GM19328 (cell line): ENCODE results near the gene C6orf15.

Source experiments
- ATAC-seq: cut with Tn5 transposase; IDR thresholded peaks from one replicate; pipeline ENCODE4 v1.9.1; 2021; ENCODE audit warnings: mild to moderate bottlenecking, moderate library complexity; ENCODE audit not compliant: unreplicated experiment

C6orf15 gene

DNA sequence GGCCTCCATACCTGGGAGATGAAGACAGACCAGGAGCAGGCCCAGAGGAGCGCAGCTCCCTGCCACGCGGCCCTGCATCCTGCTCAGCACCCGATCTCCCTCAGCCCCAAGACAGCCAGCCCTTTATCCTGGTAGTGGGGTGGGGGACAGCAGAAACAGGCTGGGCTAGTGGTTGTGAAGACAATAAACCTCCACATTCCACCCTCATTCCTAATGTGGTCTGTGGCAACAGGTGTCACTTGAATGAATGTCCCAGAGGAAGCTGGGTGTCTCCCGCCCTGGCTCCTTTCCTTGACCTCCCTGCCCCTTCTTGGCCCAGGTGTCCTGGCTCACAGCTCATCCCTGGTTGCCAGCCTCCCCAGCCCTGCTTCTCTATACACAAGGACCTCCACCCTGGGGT, at the start of gene C6orf15:
Gene C6orf15 (minus strand): TSS at position 98 of the 400 bp plus-strand sequence. CDS start 20 bp downstream, at position 78.
- ATAC-seq = no peak

DNA sequence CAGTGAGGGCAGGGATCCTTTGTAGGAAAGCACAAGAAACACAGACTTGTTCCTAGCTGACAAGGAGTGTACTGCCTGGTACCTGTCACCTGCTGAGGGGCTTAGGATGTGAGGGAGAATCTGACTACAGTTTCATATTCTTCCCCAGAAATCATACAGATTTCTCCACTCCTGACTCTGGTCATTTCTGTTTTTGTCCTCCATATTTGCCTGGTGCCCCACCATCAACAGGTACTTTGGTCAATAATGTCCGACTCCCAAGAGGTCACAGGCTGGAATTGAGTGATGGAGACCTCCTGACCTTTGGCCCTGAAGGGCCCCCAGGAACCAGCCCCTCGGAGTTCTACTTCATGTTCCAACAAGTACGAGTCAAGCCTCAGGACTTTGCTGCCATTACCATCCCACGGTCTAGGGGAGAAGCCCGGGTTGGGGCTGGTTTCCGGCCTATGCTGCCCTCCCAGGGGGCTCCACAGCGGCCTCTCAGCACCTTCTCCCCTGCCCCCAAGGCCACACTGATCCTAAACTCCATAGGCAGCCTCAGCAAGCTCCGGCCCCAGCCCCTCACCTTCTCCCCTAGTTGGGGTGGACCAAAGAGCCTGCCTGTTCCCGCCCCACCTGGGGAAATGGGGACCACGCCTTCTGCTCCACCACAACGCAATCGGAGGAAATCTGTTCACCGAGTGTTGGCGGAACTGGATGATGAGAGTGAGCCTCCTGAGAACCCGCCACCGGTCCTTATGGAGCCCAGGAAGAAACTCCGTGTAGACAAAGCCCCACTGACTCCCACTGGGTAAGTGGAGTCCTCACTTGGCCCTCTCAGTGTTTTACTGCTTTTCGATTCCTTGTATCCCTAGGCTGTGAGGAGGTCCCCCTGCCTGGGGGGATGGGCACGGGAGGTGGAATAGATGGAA, 49.1 kb upstream of the C6orf15 start:
- no peak for ATAC-seq

DNA sequence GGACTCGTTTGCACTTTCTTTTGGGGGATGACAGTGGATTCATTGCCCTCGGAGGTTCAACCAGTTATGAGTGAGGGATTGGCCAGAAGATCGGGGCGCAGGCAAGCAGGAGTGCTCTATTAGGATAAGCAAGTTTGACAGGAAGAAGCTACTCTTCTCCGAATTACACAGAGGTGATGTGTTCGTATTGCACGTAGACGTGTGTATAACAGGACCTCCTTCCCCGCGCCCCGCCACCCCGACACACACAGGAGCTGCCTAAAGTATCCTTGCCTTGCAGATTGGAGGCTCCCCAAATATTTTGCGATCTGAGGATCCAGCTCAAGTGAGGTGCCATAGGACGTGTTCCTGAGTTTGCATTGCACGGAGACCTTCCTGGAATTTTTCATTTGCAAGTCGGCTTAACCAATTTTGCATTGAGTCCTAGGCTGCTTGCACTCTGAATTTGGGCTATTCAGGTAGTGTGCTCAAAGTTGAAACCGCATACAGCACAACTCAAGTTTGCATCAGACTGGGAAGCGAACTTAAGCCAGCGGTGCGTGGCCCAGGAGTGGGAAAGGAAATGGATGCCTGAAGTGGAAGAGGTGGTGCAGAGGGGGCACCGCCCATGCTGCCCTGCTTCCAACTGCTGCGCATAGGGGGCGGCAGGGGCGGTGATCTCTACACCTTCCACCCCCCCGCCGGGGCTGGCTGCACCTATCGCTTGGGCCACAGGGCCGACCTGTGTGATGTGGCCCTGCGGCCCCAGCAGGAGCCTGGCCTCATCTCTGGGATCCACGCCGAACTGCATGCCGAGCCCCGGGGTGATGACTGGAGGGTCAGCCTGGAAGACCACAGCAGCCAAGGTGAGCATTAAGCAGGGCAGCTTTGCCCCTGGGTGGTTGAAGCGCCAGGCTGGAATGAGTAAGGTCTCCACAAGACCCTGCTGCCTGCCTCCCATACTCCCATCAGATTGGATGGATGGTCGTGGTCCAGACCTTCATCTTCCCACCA, 46.8 kb upstream of the C6orf15 start:
- no peak for ATAC-seq

DNA sequence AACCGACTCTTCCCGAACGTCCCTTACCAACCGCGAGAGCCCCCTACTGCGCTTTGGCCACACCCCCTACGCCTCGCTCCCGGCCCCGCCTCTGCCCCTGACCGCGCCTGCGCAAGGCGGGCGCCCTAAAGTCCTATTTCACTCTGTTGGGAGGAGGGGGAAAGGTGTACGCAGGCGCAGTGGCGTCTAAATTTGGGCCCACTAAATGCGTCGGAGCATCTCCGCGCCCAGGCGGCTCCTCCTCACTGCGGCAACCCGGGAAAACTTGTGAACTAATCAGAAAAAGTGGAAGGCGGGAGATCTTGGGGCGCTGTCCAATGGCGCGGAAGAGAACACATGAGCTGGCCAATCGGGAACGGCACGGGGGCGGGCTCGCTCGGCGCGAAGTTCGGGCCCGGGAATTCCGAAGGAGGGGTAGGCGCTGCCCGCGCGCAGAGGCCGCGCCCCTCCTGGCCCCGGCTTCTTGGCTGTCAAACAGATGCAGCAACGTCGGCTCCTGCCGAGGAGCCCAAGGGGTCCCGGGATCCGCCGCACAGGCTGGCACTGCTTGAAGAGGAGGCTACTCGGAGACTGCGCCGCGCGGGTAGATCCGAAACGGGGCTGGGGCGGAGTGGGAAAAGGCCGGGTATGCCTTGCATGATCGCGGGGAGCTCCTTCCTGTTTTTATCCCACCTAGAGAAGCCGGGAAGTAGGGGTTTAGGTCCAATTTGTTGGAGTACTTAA, 45.9 kb upstream of the C6orf15 start, which contains the start of gene TCF19:
Gene TCF19 (plus strand): TSS at position 450 of the 723 bp plus-strand sequence. CDS start 881 bp downstream, outside the sequence.
- ATAC-seq = peak; percentile 85

DNA sequence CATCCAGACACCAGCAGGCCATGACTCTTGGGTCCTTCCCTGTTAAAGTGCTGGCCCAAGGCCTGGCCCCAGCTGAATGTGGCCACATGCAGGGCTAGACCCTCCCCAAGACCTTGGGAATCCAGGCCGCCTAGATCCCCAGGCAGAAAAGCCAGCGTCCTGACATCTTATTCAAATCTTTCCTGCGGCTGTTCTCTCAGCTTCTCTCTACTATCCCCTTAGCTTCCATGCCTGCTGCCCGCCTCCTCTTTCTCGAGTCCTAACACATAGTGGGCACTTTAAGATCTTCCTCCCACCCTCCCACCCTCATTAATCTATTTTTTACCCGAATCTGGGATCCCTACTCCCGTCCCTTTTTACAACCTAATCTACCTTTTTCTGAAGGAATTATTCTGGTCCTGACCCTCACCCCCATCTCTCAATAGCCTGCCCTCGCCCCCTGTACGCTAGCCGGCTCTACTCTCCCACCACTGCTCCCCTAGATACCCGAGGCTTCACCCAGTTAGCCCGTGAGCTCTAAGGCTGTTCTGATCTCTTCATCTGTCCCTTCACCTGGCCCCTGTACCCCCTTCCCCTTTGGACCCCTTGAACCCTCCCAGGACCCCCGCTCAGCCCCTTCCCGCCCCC, 45.3 kb upstream of the C6orf15 start, which contains the start of gene CCHCR1:
Gene CCHCR1 (minus strand): TSS at position 290 of the 627 bp plus-strand sequence. CDS start 202 bp downstream, at position 88.
- no peak for ATAC-seq

DNA sequence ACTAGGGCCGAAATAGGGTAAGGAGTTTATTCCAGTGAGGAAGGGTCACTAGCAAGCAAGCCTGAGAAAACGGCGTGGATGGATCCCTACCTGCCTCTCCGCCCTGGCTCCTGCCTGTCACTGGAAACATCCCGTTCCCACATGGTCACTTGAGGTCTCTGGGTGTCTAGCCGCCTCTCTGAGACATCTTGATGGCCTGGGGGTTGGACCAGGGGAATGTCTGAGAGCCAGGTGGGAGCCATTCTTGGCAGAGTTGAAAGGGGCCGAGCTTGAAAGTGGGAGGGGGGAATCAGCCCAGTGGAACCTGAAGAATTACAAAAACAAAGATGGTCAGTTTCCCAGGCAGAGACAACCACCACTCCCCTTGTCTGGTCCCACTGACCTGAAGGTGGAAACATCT, 44.3 kb upstream of the C6orf15 start:
- ATAC-seq = no peak

DNA sequence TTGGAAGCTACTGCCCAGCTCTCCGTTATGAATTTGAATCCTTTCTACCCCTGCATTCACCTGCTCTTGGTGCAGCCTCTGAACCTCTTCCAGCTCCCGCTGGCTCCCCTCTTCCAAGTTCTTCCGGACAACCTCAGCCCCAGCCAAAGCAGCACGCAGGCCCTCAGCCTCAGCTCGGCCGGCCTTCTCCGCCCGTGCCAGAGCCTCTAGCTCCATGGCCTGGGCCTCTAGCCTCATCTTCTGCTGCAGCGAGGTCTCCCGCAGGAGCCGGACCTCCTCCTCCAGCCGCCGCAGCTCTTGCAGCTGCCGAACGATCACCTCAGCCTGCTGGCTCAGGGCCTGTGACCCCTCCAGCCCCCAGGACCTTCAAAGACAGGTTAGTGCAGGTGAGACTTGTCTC, 42.1 kb upstream of the C6orf15 start:
- ATAC-seq = no peak

DNA sequence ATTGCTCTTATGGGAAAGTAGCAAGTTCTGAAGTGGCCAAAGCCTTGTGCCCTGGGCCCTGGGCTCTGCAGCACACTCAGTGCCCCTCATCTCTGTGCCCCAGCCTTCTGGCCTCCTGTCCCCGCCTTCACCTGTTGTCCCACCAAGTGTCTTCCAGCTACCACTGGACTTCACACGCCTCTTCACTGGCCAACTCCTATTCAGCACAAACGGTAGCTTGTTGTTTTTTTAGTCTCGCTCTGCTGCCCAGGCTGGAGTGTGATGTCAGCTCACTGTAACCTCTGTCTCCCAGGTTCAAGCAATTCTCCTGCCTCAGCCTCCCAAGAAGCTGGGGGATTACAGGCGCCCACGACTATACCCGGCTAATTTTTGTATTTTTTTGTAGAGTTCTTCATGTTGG, 40.4 kb upstream of the C6orf15 start:
- no peak for ATAC-seq

DNA sequence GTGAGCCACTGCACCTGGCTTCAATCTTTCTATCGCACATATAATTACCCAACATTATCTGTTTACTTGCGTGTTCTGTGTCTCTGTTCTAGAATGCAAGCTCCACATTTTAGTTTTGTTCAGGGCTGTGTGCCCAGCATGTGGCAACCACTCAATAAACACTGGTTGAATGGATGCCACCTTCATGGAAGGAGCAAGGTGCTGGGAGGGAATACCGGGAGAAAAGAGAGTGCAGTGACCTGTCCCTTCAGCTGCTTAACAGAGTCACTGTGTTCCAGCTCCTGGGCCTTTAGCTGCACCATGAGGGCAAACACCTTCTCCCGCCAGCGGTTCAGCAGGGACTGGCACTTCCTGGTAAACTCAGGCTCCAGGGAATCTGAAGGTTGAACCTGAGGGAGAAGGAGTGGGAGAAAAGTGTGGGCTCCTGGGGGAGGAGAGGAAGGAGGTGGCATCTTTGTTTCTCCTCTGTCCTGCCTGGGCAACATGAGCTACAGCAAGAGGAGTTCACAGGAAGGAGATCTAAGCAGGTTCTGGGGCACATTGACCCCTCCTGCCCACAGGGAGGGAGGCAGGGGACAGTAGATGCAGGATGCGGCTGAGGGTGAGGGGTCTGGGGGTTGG, 37.6 kb upstream of the C6orf15 start:
- no peak for ATAC-seq

DNA sequence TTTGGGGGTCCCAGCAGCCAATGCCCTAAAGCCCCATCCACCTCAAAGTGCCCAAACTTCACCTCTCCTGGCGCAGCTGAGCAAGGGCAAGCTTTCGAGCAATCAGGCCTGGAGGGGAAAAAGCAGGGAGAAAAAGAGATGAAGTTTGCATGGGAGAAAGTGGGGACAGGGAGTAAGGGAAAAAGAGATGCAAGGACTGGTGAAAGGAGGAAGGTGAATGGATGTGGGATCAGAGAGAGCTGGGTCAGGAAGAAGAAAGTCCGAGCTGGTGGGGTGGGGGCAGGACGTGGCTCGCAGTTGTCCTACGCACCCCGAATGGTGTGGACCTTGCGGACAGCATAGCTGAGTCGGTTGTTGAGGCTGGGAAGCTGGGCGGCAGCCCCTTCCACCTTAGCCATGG, 33.0 kb upstream of the C6orf15 start:
- ATAC-seq = no peak

DNA sequence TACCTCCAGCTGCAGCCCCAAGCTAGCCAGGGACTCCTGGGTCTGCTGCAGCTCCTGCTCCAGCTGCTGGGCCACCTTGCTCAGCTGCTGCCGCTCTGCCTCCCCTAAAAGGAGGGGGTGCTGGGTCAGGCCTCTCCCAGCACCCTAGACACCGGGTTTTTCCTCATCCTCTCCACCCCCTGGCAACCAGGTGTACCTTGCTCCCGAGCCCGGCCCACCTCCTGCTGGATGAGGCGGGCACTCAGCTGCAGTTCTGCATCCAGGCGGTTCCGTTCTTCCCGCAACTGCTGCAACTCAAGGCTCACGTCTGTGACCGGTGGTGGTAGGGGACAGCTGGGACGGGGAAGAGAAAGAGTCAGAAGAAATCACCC, 32.6 kb upstream of the C6orf15 start:
- no peak for ATAC-seq

DNA sequence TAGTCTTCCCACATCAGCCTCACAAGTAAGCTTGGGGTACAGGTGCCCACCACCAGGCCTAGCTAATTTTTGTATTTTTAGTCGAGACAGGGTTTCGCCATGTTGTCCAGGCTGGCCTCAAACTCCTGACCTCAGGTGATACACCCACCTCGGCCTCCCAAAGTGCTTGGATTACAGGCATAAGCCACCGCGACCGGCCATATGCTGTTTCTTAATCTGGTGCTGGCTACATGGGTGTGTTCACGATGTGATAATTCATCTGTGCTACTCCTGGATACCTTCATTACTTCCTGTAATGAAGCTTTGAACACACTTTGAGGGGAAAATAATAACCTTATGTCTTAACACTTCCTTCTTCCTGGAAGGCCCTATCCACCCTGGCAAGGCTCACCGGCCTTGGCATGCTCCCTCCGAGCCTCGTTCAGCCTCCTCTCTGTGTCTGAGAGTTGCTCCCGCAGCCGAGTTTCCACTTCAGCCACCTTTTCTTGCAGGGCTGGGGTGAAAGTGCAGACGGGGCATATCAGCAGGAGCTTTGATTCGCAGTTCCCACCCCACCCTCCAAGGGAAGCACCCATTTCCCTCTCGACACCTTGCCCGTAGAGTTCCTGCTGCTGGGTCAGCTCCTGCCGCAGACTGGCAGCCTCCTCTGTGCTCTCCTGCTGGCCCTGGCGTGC, 32.1 kb upstream of the C6orf15 start:
- no peak for ATAC-seq

DNA sequence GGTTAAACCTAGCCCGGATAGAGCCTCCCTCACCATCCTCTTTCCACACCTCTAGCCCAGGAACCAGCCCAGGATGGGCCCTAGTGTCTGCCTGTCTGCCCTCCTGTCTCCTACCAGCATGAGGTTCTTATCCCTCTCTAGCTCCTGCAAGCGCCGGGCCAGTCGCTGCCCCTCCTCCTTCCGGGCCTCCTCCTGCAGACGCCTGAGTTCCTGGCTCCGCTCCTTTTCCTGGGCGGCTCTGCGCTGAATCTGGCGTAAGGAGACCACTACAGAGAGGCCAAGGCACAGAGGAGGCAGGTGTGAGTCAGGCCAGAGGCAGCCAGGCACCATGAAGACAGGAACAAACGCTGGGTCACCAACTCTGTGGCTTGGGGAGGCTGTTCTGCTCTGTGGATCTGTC, 30.8 kb upstream of the C6orf15 start:
- ATAC-seq = no peak

DNA sequence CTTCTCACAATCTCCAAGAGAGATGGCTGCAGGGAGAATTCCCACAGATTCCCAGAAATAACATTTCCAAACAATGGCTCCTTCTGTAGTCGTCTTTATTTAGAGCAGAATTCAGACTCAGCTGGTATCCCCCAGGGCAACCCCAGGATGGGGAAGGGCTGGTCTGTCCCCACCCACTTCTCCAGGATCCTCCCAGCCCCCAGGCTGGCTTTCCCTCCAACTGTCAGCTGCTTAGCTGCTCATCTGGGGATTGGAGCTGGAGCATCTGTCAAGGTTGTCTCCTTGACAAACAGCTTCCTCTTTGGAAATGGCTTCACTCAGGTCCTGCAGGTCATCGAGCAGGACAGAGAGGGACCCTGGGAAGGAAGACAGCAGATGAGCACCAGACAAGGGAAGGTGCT, 30.0 kb upstream of the C6orf15 start:
- no peak for ATAC-seq

DNA sequence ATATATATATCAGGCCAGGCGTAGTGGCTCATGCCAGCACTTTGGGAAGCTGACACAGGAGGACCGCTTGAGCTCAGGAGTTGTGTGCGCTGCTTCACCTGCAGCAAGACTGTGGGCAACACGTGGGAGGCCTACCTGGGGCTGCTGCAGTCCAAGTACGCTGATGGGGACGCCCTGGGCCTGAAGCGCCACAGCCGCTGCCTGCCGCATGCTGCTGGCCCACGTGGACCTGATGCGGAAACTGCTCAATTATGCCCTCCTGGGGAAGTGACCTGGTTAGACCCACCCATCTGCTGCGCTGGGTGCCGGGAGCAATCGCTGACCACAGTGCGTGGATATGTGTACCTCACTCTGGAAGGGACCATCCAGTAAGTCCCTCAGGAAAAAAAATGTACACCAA, 28.3 kb upstream of the C6orf15 start:
- no peak for ATAC-seq

DNA sequence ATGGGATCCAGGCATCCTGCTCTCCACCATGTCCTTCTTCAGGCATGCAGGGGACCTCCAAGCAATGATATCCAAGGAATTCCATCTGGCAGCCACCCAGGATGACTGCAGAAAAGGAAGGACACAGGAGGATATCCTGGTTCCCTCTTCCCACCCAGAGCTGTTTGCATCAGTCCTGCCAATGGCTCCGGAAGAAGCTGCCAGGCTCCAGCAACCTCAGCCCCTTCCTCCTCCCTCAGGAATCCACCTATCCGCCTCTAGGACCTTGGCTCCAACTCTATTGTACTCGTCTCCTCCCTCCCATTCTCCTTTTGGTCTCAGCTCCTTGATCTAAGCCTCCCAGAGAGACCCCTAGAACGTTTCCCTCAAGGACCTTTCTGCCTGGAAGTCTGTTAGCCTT, 27.2 kb upstream of the C6orf15 start:
- ATAC-seq = no peak

DNA sequence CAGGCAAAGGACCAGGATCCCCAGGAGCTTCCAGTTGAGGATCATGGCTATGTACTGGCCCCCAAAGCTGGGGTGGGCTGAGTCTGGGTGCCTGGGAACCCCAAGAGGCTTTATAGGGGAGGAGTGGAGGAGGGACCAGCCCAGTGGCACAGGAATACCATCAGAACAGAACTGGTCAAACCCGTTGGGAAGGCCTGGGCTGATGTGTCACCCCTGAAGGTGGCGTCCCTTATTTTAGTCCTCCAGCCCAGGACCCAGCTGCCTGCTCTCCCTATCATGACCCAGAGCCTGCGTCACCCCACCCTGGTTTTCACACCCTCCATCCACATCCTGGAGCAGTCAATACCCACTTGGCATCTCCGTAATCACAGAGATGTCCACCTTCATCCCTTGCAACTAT, 26.6 kb upstream of the C6orf15 start, which contains the start of gene PSORS1C2:
Gene PSORS1C2 (minus strand): TSS at position 85 of the 400 bp plus-strand sequence. CDS start 40 bp downstream, at position 45.
- no peak for ATAC-seq

DNA sequence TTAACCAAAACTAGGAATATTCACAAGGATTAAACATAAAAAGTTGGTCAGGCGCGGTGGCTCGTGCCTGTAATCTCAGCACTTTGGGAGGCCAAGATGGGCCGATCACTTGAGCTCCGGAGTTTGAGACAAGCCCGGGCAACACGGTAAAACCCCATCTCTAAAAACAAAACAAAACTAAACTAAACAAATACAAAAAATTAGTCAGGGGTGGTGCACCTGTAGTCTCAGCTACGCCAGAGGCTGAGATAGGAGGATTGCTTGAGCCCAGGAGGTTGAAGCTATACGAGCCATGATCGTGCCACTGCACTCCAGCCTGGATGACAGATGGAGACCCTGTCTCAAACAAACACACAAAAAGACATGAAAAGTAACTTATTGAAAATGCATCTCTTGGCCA, 23.3 kb upstream of the C6orf15 start:
- no peak for ATAC-seq

DNA sequence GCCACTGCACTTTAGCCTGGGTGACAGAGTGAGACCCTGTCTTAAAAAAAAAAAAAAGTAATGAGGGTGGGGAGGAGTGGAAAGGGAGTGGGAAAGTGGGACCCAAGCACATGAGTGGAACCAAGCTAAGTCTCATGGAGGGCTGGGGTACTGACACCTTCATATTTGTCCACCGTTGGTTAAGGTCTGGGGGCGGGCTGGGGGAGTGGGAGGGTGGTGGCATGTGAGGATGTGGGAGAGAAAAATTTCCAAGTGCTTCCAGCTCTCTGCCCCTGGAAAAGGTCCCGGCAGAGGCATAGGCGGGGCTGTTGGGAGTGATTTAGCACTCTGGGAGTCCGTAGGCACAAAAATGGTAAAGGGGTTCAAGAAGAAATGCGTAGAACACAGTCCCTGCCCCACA, 20.4 kb upstream of the C6orf15 start:
- ATAC-seq = no peak
